HG03457 (cell line): ENCODE measurements around the gene CD34.

ENCODE experiments used
- ATAC-seq: cut with Tn5 transposase; IDR thresholded peaks from one replicate; pipeline ENCODE4 v1.9.1; 2021; ENCODE audit warnings: moderate number of reproducible peaks; ENCODE audit not compliant: unreplicated experiment

The CD34 gene

GRCh38 chr1:207836591-207837347 lies 74.2 kb downstream of the CD34 start:
- ATAC-seq: no peak

GRCh38 chr1:207835958-207836357 lies 75.0 kb downstream of the CD34 start:
- no peak for ATAC-seq

- no peak for ATAC-seq
Measured at GRCh38 chr1:207833956-207834660, 76.8 kb downstream of the CD34 start.

GRCh38 chr1:207833381-207833780 lies 77.5 kb downstream of the CD34 start:
- ATAC-seq: no peak

GRCh38 chr1:207832796-207833195 lies 78.1 kb downstream of the CD34 start:
- no peak for ATAC-seq

GRCh38 chr1:207831517-207832327 lies 79.2 kb downstream of the CD34 start:
- peak; percentile 73 for ATAC-seq
